ENCODE results near the gene PLCXD1.

The PLCXD1 gene

GRCh38 chrX:307261-308111 lies 26.3 kb downstream of the PLCXD1 start:
- no peak for TF ChIP-seq CTCF (IDR thresholded peaks at IDR 0.05; ENCODE audit: low read depth, low read length)
- no peak overlapping the region for H3K4me3 ChIP-seq (ENCODE audit: low read depth, low read length)

- TF ChIP-seq CTCF (IDR thresholded peaks at IDR 0.05; ENCODE audit: low read depth, low read length), result no peak
- no peak overlapping the region for H3K4me3 ChIP-seq (ENCODE audit: low read depth, low read length)
These were observed 27.8 kb downstream of the PLCXD1 start for GRCh38 chrX:308821-309520.

GRCh38 chrX:310621-311155 lies 29.5 kb downstream of the PLCXD1 start:
- no peak overlapping the region for H3K4me3 ChIP-seq (ENCODE audit: low read depth, low read length)

GRCh38 chrX:311156-312129 lies 30.3 kb downstream of the PLCXD1 start:
- no peak for TF ChIP-seq CTCF (IDR thresholded peaks at IDR 0.05; ENCODE audit: low read depth, low read length)
- no peak overlapping the region for H3K4me3 ChIP-seq (ENCODE audit: low read depth, low read length)

More at GRCh38 chrX:310621-311155, 29.5 kb downstream of the PLCXD1 start:
- TF ChIP-seq CTCF (IDR thresholded peaks at IDR 0.05; ENCODE audit: low read depth, low read length), result no peak

GRCh38 chrX:312621-313331 lies 31.6 kb downstream of the PLCXD1 start:
- TF ChIP-seq CTCF (IDR thresholded peaks at IDR 0.05; ENCODE audit: low read depth, low read length), result no peak
- no peak overlapping the region for H3K4me3 ChIP-seq (ENCODE audit: low read depth, low read length)

GRCh38 chrX:313546-313945 lies 32.4 kb downstream of the PLCXD1 start:
- no peak overlapping the region for H3K4me3 ChIP-seq (ENCODE audit: low read depth, low read length)
- TF ChIP-seq CTCF (IDR thresholded peaks at IDR 0.05; ENCODE audit: low read depth, low read length), result no peak

Measured in WI38 (cell line).